NCI-H446 (cell line): Measurements from ENCODE around the gene RASSF5.
"Not testable (repeated sequence)": the region's sequence is repeated elsewhere in the genome, so short reads cannot be mapped to it uniquely, and the experiment has no call there.

Experiments
- DNase-seq, 2 experiments: peaks; one replicate each; lab custom pipeline; 2025; lab: John Stamatoyannopoulos, UW

RASSF5 gene

DNA sequence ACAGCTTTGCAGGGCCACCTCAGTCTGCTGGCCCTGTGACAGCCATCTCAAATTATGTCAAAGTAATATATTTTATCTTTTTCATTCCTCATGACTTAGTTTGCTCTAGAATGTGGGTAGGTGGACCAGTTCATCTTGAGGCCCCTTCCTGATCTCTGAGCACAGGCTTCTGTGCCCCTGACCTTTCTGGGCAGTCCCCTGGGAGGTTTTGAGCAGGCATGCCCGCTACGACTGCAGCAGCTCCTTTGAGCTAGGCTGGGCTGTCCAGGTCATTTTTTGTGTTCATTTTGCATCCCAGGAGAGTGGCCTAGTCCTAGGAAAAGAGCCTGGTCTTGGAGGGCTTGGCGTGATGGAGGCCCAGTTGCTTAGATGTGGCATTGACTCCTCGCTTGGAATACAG, 62.2 kb downstream of the RASSF5 start:
- DNase-seq, result no peak

DNA sequence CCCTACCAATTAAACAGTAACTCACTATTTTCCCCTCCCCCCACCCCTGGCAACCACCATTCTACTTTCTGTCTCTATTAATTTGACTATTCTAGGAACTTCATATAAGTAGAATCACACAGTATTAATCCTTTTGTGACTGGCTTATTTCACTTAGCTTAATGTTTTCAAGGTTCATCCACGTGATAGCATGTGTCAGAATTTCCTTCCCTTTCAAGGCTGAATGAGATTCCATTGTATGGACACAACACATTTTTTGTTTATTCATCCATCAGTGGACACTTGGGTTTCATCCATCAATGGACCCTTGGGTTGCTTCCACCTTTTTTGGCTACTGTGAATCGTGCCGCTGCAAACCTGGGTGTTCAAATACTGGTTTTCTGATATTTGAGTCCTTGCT, 63.2 kb downstream of the RASSF5 start:
- no peak for DNase-seq

- no peak for DNase-seq
Observed at GRCh38 chr1:206572835-206573234, 65.5 kb downstream of the RASSF5 start.

GRCh38 chr1:206573319-206573718, 66.0 kb downstream of the RASSF5 start:
- no peak for DNase-seq

DNA sequence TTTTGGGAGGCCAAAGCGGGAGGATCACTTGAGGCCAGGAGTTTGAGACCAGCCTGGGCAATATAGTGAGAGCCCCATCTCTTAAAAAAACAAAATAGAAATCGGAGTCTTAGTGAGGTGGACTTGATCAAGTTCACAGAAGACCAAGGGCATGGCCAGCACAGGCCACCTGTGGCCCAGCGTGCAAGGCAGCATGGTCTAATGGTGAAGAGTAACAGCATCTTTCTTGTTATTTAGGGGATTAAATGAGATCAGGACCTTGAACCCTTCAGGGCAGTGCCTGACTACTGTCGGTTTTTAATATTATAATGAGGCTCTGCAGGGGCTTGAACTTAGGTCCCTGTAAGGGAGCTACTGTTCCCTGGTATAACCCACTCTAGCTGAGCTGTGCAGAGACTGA, 66.4 kb downstream of the RASSF5 start:
- DNase-seq, result no peak

GRCh38 chr1:206575165-206575893, 68.0 kb downstream of the RASSF5 start:
- peak in 1 of 2 experiments; percentile 81 for DNase-seq

GRCh38 chr1:206575894-206576737, 68.8 kb downstream of the RASSF5 start:
- DNase-seq, result no peak

- DNase-seq, result no peak
Observed at GRCh38 chr1:206577626-206578025, 70.3 kb downstream of the RASSF5 start.

DNA sequence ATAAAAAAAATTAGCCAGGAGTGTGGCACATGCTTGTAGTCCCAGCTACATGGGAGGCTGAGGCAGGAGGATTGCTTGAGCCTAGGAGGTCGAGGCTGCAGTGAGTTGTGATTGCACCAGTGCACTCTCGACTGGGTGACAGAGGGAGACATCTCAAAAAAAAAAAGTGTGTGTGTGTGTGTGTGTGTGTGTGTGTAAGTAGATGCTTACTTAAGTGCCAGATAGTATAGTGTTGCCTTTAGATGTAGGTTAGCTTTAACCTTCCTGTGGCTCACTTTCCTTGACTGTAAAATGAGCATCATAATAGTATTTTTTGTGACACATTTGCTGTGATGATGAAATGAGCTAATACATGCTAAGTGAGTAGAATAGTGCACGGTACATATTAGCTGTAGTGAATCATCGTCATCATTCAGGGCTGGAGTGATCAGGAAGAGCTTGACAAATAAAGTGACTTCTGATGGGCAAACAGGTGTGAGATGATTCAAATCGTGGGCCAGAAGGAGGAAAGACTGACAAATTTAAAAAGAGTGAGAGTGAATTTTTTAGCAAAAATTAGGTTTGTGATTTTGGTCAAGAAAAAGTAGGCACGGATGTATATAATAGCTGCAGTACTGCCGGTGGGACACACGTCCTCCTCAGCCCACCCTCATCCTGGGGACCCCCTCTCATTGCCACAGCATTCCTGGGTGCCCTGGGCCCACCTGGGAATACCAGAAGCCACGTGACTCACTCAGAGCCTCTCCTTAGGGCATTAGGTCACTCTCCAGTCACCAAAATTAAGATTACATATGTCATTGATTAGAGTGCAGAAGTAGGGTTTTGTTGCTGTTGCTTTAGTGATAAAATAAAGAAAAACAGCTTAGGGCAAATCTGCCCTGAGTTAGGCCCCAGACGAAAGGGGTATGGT, 71.0 kb downstream of the RASSF5 start:
- DNase-seq, result no peak

- DNase-seq, result peak in 1 of 2 experiments; percentile 46
Observed at GRCh38 chr1:206578978-206579374, 71.6 kb downstream of the RASSF5 start.

DNA sequence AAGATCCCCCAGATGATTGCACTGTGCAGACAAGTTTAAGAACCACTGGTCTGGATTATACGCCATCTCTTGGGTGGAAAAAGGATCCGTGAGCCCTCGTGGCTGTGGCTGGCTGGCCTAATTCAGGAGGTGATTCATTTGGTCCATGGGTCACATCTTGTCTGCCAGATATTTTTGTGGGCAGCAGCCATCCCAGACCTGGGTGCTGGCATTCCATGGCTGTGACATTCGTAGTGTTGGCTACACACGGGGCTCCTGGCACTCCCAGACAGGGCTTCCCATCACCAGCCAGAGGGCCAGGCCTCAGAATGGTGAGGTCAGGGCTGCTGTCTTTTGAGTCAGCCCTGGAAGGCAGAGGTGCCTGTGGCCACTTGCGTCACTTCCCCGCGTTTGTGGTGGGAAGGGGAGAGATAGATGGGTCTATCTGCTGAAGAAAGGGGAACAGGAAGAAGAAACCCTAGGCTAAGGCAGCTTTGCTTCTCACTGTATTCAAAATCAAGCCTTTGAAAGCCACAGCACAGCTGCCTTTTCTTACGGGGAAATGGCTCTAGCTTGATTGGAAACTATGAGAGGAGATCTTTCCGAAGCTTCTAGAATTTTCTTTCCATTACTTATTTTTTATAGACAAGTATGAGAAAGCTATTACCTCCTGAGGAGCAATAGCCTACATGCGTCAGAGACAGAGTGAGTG, 72.6 kb downstream of the RASSF5 start:
- no peak for DNase-seq

GRCh38 chr1:206580438-206581113, 73.2 kb downstream of the RASSF5 start:
- DNase-seq, result no peak

- not testable (repeated sequence) for DNase-seq
Observed at GRCh38 chr1:206581114-206581497, 73.8 kb downstream of the RASSF5 start.

- DNase-seq, result peak in 1 of 2 experiments; percentile 47
Observed at GRCh38 chr1:206581571-206581981, 74.2 kb downstream of the RASSF5 start.

- no peak for DNase-seq
Observed at GRCh38 chr1:206582537-206582936, 75.2 kb downstream of the RASSF5 start.

- no peak for DNase-seq
Observed at GRCh38 chr1:206582971-206583706, 75.8 kb downstream of the RASSF5 start.

DNA sequence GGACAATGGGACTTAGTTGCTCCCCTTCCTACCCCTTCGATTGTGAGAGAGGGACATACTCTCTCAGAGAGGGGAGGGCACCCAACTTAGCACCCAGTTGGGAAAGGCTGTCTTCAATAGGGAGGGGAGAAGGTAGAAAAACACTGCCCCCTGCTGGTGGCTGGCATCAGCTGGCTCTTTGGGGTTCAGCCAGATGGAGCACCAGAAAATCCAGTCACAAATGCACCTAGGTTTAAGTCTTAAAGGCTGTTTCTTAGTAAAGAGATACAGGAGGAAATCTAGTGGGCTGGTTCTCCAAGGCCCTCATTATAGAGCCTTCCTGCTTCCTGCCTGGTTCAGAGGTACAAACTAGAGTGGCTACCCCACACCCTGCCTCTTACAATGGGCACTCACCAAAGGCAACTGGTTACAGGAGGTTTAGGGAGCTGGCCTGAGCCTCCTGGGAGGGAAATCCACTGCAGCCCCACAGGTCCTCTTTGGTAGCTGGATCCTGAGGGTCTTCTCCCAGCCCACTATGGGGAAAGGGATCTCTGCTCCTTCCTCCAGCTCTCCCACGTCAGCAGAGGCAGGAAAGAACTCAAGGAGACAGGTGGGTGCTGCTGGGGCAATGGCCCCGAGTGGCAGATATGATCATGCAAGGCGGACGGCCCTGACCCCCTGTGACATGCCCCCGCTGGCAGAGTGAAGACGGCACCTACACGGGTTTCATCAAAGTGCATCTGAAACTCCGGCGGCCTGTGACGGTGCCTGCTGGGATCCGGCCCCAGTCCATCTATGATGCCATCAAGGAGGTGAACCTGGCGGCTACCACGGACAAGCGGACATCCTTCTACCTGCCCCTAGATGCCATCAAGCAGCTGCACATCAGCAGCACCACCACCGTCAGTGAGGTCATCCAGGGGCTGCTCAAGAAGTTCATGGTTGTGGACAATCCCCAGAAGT, 76.6 kb downstream of the RASSF5 start:
- peak; percentile 60 to 69 for DNase-seq

- no peak for DNase-seq
Observed at GRCh38 chr1:206584683-206585082, 77.4 kb downstream of the RASSF5 start.
